Measurements from ENCODE around the gene KLHL35.

DNA sequence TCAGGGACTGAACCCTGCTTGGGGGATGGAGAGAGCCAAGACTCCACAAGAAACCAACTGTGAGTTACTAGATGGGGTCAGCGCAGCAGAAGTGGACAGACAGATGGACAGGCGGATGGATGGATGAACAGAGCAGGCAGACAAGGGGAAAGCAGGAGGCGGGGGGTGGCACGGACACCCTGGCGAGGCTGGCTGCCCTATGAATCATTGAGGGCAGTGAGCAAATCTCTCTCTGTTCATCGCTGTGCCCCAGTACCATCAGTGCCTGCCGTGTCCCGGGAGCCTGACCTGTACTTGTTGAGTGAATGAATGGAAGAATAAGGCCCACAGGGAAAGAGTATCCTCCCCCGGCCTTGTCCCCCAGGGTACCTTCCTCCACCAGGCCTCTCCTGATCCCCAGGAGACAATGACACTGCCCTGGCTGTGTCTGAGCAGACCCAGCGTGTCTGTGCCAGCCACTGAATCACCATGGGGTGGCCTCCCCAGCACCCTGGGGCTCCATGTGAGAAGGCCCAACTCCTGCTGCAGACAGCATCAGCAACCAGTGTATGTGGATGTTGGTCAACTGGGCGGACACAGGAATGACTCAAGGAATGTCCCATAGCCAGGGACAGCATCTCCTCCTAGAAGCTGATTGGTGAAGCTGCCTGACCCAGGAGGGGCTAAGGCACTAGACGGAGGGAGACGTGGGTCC, 5.1 kb upstream of the KLHL35 start:
- TF ChIP-seq, protein P1, sequence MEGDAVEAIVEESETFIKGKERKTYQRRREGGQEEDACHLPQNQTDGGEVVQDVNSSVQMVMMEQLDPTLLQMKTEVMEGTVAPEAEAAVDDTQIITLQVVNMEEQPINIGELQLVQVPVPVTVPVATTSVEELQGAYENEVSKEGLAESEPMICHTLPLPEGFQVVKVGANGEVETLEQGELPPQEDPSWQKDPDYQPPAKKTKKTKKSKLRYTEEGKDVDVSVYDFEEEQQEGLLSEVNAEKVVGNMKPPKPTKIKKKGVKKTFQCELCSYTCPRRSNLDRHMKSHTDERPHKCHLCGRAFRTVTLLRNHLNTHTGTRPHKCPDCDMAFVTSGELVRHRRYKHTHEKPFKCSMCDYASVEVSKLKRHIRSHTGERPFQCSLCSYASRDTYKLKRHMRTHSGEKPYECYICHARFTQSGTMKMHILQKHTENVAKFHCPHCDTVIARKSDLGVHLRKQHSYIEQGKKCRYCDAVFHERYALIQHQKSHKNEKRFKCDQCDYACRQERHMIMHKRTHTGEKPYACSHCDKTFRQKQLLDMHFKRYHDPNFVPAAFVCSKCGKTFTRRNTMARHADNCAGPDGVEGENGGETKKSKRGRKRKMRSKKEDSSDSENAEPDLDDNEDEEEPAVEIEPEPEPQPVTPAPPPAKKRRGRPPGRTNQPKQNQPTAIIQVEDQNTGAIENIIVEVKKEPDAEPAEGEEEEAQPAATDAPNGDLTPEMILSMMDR (IDR thresholded peaks at IDR 0.05; ENCODE audit: poor library complexity): no peak
- TF ChIP-seq EZH2 (IDR thresholded peaks at IDR 0.05; ENCODE audit: borderline replicate concordance): no peak
- TF ChIP-seq EZH2phosphoT487 (IDR thresholded peaks at IDR 0.05; ENCODE audit: low read depth, severe bottlenecking, unreplicated experiment): no peak
